Colonic mucosa (tissue), 4 donors: ENCODE measurements around the gene CCT5. TPM values are rescaled to one million over a fixed set of nuclear protein-coding genes. Genes with fewer than 3 reads are reported as not detected.

ENCODE experiments used
- DNase-seq: peaks from one replicate; pipeline ENCODE4 v3.0.0-alpha.2; 2020
- H3K27ac ChIP-seq: fragments of 200-600 bp; one replicate; pipeline ENCODE4 v1.8.0; 2021
- H3K27me3 ChIP-seq: fragments of 200-600 bp; one replicate; pipeline ENCODE4 v1.8.0; 2021
- H3K36me3 ChIP-seq: fragments of 200-600 bp; one replicate; pipeline ENCODE4 v1.8.0; 2021
- H3K4me1 ChIP-seq: fragments of 200-600 bp; one replicate; pipeline ENCODE4 v1.8.0; 2021; ENCODE audit warnings: mild to moderate bottlenecking
- H3K4me3 ChIP-seq: fragments of 200-600 bp; one replicate; pipeline ENCODE4 v1.8.0; 2021
- H3K9ac ChIP-seq, 2 donors: one replicate each; pipeline ENCODE4 v1.7.0; 2013; ENCODE audit warnings: control low read depth in 2 of 2, low read depth in 2 of 2, low read length in 2 of 2
- H3K9me3 ChIP-seq: fragments of 200-600 bp; one replicate; pipeline ENCODE4 v1.8.0; 2021
- intact Hi-C: fragments of 100-400 bp; cut with DNase I; formaldehyde crosslinking; loops from one replicate; pipeline ENCODE4 v1.14.1; 2022
- total RNA-seq, 2 donors: library from RNA; stranded (reverse); fragmentation: NEBNext Ultra II Directional in 1 of 2; extraction: Animal tissue kit (Norgen Biotek cat#: 25700) in 1 of 2; gene quantifications; one replicate each; pipeline ENCODE4 v1.2.1, GENCODE V29; 2021
- TF ChIP-seq, protein P1 (sequence below): fragments of 200-600 bp; IDR thresholded peaks from one replicate; pipeline ENCODE4 v1.8.0; 2022; ENCODE audit warnings: antibody characterized with exemption, mild to moderate bottlenecking
- donor health status: healthy.
- donor health status: DM: no; HTN: no; CAD: no.
- donor health status: DM: no; HTN: no; CAD: no.

The CCT5 gene
- total RNA-seq, 2 donors from 2014 or later = 156 to 341 TPM

DNA sequence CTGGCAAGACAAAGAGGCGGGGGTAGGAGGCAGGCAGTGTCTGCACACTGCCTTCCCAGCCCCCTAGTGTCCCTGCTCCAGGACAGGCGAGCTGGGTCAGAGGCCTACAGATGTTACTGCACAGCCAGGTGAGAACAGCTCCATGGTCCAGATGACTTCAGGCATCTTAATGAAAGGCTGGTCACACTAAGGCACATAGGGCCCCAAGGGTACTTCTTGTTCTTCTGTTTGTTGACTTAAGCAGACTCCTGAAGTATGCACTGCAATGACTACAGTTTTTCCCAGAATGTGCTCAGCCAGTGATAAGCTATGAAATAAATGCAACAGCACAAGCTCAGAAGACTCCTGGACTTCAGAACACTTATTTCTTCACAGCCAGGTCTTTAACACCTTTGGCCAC is 27.8 kb upstream of the CCT5 start:
- Histone ChIP-seq H3K36me3 (no peaks in the 10 kb centered on the region), H3K9ac (no peak overlapping the region), H3K9me3 (no peaks in the 10 kb centered on the region), H3K27me3 (no peaks in the 10 kb centered on the region), H3K4me1 (no peaks in the 10 kb centered on the region), H3K4me3 (no peak overlapping the region), H3K27ac (no peak overlapping the region)
- no peak for DNase-seq
- intact Hi-C loops = no loop called here
- TF ChIP-seq, protein P1, sequence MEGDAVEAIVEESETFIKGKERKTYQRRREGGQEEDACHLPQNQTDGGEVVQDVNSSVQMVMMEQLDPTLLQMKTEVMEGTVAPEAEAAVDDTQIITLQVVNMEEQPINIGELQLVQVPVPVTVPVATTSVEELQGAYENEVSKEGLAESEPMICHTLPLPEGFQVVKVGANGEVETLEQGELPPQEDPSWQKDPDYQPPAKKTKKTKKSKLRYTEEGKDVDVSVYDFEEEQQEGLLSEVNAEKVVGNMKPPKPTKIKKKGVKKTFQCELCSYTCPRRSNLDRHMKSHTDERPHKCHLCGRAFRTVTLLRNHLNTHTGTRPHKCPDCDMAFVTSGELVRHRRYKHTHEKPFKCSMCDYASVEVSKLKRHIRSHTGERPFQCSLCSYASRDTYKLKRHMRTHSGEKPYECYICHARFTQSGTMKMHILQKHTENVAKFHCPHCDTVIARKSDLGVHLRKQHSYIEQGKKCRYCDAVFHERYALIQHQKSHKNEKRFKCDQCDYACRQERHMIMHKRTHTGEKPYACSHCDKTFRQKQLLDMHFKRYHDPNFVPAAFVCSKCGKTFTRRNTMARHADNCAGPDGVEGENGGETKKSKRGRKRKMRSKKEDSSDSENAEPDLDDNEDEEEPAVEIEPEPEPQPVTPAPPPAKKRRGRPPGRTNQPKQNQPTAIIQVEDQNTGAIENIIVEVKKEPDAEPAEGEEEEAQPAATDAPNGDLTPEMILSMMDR = no peak

GRCh38 chr5:10227379-10227778 is 22.7 kb upstream of the CCT5 start:
- TF ChIP-seq, protein P1 = no peak
- H3K9ac ChIP-seq = no peak overlapping the region
- H3K36me3 ChIP-seq = no peaks in the 10 kb centered on the region
- no peak for DNase-seq
- H3K27me3 ChIP-seq = no peaks in the 10 kb centered on the region
- no peaks in the 10 kb centered on the region for H3K4me1 ChIP-seq
- no peak overlapping the region for H3K27ac ChIP-seq
- intact Hi-C loops = no loop called here
- no peak overlapping the region for H3K4me3 ChIP-seq
- H3K9me3 ChIP-seq = no peaks in the 10 kb centered on the region

DNA sequence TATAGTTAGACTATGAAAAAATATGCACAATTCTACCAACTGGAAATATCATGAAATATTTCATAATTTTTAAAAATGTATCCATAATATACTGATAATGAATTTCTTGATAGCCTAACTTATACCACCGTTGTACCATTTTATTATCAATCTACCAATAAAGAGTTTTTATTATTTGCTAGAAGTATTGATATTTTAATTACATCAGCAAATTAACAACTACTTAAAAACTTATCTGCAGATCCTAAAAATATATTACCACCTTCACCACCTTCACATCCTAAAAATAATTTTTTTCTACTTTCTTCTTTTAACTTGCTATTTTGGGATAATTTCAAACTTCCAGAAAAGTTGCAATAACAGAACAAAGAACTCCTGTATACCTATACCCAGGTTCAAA is 21.8 kb upstream of the CCT5 start:
- no peak for DNase-seq
- no peak overlapping the region for H3K4me3 ChIP-seq
- H3K27me3 ChIP-seq = no peaks in the 10 kb centered on the region
- TF ChIP-seq, protein P1 = no peak
- no peak overlapping the region for H3K9ac ChIP-seq
- no peak overlapping the region for H3K27ac ChIP-seq
- intact Hi-C loops = no loop called here
- no peaks in the 10 kb centered on the region for H3K9me3 ChIP-seq
- H3K36me3 ChIP-seq = no peaks in the 10 kb centered on the region
- no peaks in the 10 kb centered on the region for H3K4me1 ChIP-seq

DNA sequence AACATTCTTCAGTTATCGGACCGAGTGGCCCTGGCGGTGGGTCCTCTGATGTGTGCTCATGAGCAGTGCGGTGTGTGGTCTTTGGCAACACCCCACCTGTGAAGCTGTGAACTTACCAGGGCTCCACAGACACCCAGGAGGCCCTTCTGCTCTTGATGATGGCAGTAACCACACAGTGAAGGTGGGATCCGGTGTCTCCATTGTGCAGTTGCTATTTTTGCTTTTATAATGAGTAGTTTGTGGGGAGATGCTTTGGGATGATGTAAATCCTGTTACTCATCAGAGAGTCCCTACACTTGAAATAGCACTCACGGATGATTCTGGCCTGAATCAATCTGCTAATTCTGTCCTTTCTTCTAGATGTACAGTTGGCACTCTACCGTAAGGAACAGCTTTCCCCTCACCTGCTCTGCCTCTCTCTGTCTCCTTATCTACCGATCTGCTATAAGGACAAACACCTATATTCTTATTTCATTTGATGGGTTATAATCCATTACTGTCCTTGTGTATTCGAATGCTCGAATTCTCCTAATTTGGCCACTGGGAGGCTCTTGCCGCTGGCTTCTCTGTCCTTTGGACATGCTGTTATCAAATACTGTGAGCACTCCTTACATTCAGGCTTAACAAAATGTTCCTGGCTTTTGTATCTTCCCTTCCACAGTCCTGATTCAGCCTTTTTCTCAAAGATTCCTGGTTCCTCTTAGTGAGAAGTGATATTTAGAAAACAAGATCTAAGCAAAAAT is 20.6 kb upstream of the CCT5 start:
- intact Hi-C loops = no loop called here
- Histone ChIP-seq H3K9me3 (no peaks in the 10 kb centered on the region), H3K27ac (no peak overlapping the region), H3K27me3 (no peaks in the 10 kb centered on the region), H3K4me3 (no peak overlapping the region), H3K36me3 (no peaks in the 10 kb centered on the region), H3K4me1 (no peaks in the 10 kb centered on the region), H3K9ac (no peak overlapping the region)
- DNase-seq = no peak
- TF ChIP-seq, protein P1 = no peak

DNA sequence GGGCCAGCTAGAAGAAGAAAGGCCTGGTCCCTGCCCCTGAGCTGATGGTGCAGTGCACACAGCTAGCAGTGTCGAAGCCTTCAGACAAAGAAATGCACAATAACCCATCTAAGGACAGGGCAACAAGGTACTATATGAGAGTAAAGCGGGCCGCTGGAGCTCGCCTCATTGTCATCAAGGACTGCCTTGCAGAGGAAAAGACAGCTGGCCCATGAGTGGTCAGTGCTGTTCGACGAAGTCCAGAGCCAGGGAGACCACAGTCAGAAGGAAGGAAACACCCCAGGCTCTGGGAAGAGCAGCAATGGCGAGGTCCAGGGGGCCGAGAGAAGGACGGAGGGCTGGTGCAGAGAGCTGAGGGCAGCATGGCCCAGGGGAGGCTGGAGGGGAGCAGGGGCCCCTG is 17.7 kb upstream of the CCT5 start:
- Histone ChIP-seq H3K27me3 (no peaks in the 10 kb centered on the region), H3K9ac (no peak overlapping the region), H3K9me3 (no peaks in the 10 kb centered on the region), H3K36me3 (no peaks in the 10 kb centered on the region), H3K4me1 (no peaks in the 10 kb centered on the region), H3K27ac (no peak overlapping the region), H3K4me3 (no peak overlapping the region)
- TF ChIP-seq, protein P1 = no peak
- intact Hi-C loops = no loop called here
- DNase-seq = no peak
